Panc1 (cell line): ENCODE data around the gene PIGX.

Experiments used
- POLR2AphosphoS5 ChIP-seq: IDR thresholded peaks from 2 replicates; pipeline ENCODE4 v1.6.1; 2012; ENCODE audit warnings: mild to moderate bottlenecking, low read depth, low read length, moderate library complexity
- SIN3A ChIP-seq: IDR thresholded peaks from 2 replicates; pipeline ENCODE4 v1.6.1; 2012; ENCODE audit warnings: low read depth, mild to moderate bottlenecking, low read length, moderate library complexity, borderline replicate concordance; ENCODE audit not compliant: insufficient read depth
- TF ChIP-seq, protein P1 (sequence below): fragments of 450-650 bp; IDR thresholded peaks from 2 replicates; pipeline ENCODE4 v1.5.1; 2017; ENCODE audit warnings: mild to moderate bottlenecking
- TF ChIP-seq, protein P2 (sequence below), 2 experiments: IDR thresholded peaks; 2 replicates each; pipeline ENCODE4 v1.6.1; 2011 to 2012; ENCODE audit warnings: low read depth in 2 of 2, control low read depth in 1 of 2, low read length in 1 of 2, mild to moderate bottlenecking in 1 of 2, moderate library complexity in 1 of 2; ENCODE audit not compliant: insufficient read depth in 1 of 2

DNA sequence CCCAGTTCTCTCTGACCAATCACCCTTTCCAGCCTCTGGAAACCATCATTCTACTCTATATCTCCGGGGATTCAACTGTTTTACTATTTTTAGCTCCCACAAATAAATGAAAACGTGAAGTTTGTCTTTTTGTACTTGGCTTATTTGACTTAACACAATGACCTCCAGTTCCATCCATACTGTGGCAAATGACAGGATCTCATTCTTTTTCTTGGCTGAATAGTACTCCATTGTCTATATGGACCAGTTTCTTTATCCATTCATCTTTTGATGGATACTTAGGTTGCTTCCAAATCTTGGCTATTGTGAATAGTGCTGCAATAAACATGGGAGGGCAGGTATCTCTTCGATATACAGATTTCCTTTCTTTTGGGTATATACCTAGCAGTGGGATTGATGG lies 38.5 kb upstream of the PIGX start:
- TF ChIP-seq, protein P1, sequence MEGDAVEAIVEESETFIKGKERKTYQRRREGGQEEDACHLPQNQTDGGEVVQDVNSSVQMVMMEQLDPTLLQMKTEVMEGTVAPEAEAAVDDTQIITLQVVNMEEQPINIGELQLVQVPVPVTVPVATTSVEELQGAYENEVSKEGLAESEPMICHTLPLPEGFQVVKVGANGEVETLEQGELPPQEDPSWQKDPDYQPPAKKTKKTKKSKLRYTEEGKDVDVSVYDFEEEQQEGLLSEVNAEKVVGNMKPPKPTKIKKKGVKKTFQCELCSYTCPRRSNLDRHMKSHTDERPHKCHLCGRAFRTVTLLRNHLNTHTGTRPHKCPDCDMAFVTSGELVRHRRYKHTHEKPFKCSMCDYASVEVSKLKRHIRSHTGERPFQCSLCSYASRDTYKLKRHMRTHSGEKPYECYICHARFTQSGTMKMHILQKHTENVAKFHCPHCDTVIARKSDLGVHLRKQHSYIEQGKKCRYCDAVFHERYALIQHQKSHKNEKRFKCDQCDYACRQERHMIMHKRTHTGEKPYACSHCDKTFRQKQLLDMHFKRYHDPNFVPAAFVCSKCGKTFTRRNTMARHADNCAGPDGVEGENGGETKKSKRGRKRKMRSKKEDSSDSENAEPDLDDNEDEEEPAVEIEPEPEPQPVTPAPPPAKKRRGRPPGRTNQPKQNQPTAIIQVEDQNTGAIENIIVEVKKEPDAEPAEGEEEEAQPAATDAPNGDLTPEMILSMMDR = no peak
- TF ChIP-seq POLR2AphosphoS5 (no peak), SIN3A (no peak)
- TF ChIP-seq, protein P2, sequence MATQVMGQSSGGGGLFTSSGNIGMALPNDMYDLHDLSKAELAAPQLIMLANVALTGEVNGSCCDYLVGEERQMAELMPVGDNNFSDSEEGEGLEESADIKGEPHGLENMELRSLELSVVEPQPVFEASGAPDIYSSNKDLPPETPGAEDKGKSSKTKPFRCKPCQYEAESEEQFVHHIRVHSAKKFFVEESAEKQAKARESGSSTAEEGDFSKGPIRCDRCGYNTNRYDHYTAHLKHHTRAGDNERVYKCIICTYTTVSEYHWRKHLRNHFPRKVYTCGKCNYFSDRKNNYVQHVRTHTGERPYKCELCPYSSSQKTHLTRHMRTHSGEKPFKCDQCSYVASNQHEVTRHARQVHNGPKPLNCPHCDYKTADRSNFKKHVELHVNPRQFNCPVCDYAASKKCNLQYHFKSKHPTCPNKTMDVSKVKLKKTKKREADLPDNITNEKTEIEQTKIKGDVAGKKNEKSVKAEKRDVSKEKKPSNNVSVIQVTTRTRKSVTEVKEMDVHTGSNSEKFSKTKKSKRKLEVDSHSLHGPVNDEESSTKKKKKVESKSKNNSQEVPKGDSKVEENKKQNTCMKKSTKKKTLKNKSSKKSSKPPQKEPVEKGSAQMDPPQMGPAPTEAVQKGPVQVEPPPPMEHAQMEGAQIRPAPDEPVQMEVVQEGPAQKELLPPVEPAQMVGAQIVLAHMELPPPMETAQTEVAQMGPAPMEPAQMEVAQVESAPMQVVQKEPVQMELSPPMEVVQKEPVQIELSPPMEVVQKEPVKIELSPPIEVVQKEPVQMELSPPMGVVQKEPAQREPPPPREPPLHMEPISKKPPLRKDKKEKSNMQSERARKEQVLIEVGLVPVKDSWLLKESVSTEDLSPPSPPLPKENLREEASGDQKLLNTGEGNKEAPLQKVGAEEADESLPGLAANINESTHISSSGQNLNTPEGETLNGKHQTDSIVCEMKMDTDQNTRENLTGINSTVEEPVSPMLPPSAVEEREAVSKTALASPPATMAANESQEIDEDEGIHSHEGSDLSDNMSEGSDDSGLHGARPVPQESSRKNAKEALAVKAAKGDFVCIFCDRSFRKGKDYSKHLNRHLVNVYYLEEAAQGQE (IDR thresholded peaks at IDR 0.05; ENCODE audit: insufficient read depth in 1 of 2, low read depth in 2 of 2, low read length in 1 of 2) = no peak
